IPS-20b (cell line): ENCODE results near the gene SF3A2.

ENCODE experiments used
- H3K27ac ChIP-seq: one replicate; pipeline ENCODE4 v1.5.1; 2013; ENCODE audit warnings: low read length
- H3K27me3 ChIP-seq: 2 replicates; pipeline ENCODE4 v1.6.1; 2013; ENCODE audit warnings: mild to moderate bottlenecking, low read length, inconsistent platforms; ENCODE audit not compliant: insufficient read depth
- H3K36me3 ChIP-seq: 2 replicates; pipeline ENCODE4 v1.6.1; 2013; ENCODE audit warnings: low read depth, mild to moderate bottlenecking, inconsistent platforms, low read length, moderate library complexity; ENCODE audit not compliant: insufficient read depth
- H3K4me1 ChIP-seq: 2 replicates; pipeline ENCODE4 v1.6.1; 2013; ENCODE audit warnings: mild to moderate bottlenecking, control low read depth, inconsistent platforms, low read length, moderate library complexity; ENCODE audit not compliant: insufficient read depth
- H3K4me3 ChIP-seq: 2 replicates; pipeline ENCODE4 v1.5.1; 2013; ENCODE audit warnings: mild to moderate bottlenecking, low read length, inconsistent platforms
- H3K9ac ChIP-seq: 2 replicates; pipeline ENCODE4 v1.6.1; 2013; ENCODE audit warnings: low read depth, mild to moderate bottlenecking, inconsistent platforms, low read length, moderate library complexity
- H3K9me3 ChIP-seq: 2 replicates; pipeline ENCODE4 v1.6.1; 2013; ENCODE audit warnings: mild to moderate bottlenecking, low read depth, low read length, inconsistent platforms; ENCODE audit not compliant: insufficient read depth

The SF3A2 gene

DNA sequence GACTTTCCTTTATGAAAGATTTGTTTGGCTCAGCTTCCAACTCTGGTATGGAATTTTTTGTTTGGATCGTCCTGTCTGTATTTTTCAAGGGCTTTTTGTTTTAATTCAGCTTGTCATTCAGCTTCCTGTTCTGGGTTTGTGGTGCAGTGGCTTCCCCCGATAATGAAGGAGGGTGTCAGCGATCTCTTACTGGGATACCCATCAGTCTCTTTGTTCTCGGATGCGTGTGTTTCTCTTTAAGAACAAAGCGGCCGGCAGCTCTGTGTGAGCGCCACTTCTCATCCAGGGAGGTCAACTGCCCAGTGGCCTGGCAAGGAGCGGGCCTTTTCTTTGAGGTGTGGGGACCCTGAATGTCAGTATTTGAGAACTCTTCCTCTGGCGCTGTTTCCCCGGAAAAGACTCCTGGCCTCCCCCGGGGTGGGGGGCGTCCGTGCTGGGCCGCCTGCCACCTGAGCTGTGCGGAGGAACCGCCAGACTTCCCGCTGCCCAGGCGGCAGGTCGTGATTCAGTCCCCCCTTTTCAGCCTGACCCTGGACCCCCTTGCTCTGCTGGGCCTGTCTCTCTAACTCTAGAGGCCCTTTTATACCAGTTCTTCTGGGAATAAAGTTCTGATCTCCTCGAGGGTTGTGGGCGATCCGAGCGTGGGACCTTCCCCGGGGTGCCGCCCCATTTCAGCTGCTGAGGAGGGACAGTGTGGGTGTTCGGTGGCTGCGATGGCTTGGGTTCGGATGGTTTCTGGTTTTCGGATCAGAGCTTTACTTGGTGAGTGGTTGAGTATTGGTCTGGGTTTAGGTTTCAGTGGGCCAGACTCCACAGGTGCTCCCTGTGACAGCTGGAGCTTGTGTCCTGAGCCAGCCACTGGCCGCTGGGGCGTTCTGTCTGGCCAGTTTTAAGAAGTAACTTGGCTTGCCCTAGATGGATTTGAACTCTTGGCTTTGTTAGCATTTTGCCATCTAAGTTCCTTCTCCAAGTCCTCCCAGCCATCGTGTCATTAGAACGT is 3.4 kb downstream of the SF3A2 start:
- H3K27ac ChIP-seq = no peak overlapping the region
- H3K9ac ChIP-seq = peak overlapping the region; percentile 94

DNA sequence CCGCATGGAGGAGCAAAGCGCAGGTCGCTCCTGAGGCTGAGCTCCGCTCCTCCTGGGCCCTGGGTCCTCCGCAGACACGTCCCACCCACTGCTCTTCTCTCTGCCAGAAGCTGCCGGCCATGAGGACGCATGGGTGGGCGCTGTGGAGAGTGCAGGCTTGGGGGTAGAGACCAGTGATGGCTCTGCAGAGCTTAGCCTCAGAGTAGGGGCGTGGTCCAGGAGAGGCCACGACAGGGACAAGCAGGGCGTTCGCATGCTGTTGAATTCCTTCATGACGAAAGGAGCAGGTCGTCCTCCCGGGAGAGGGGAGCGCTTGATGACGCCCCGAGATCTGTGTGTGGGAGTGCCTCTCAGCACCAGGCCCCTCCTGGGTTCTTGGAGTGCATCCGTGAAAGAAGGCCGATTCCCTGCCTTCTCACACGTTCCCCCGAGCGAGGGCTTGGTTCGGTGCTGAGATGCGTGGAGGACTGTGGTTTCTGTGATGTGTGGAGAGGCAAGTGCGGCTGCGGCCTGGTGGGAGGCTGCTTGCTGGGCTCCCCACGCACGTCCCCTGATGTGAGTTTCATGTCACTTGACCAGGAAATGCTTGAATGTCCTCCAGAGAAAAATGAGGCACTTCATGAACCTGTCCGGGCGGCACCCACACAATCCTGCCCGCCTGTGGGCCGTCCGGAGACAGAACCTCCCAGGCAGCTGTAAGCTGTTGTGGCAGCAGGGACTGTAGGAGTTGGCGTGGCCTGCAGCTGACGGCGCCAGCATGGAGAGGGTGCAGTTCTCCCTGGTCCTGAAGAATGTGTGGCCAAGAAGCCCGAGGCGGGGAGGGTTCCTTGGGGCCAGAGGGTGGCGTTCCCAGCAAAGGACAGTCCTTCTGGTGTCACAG is 4.5 kb downstream of the SF3A2 start:
- H3K27ac ChIP-seq = no peak overlapping the region
- H3K27me3 ChIP-seq = no peaks in the 10 kb centered on the region
- peaks cover 64% of the 10 kb centered on the region for H3K36me3 ChIP-seq
- peak overlapping the region; percentile 94 for H3K9ac ChIP-seq
- peaks cover 21% of the 10 kb centered on the region for H3K4me1 ChIP-seq
- H3K4me3 ChIP-seq = 0 out of 2 replicates have a peak overlapping the region, but pooled peaks have one; percentile 92
- no peaks in the 10 kb centered on the region for H3K9me3 ChIP-seq

More for the DNA sequence above, 3.4 kb downstream of the SF3A2 start:
- peaks cover 53% of the 10 kb centered on the region for H3K36me3 ChIP-seq
- peaks cover 21% of the 10 kb centered on the region for H3K4me1 ChIP-seq
- peak overlapping the region; percentile 92 for H3K4me3 ChIP-seq
- H3K9me3 ChIP-seq = no peaks in the 10 kb centered on the region
- H3K27me3 ChIP-seq = no peaks in the 10 kb centered on the region

DNA sequence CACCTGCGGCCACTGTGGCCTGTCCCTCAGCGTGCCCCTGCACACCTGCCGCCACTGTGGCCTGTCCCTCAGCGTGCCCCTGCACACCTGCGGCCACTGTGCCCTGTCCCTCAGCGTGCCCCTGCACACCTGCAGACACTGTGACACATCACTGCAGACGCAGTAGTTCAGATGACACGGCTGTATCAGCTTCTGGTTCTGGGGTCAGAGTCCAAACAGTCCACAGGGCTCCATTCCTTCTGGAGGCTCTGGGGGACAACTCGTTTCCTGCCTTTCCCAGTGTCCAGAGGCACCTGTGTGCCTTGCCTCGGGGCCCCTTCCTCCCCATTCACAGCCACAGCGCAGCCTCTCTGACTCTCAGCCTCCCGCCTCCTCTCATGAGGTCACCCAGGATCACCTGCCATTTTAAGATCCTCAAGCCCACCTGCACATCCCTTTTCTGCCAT is 5.5 kb downstream of the SF3A2 start:
- Histone ChIP-seq H3K4me3 (no peak overlapping the region), H3K4me1 (peaks cover 21% of the 10 kb centered on the region), H3K27me3 (no peaks in the 10 kb centered on the region), H3K27ac (no peak overlapping the region), H3K36me3 (peaks cover 74% of the 10 kb centered on the region), H3K9ac (no peak overlapping the region), H3K9me3 (no peaks in the 10 kb centered on the region)

GRCh38 chr19:2242816-2243215 is 6.2 kb downstream of the SF3A2 start:
- H3K27ac ChIP-seq = no peak overlapping the region
- H3K27me3 ChIP-seq = no peaks in the 10 kb centered on the region
- H3K9ac ChIP-seq = no peak overlapping the region
- H3K4me1 ChIP-seq = peaks cover 21% of the 10 kb centered on the region
- H3K4me3 ChIP-seq = no peak overlapping the region
- no peaks in the 10 kb centered on the region for H3K9me3 ChIP-seq
- peaks cover 78% of the 10 kb centered on the region for H3K36me3 ChIP-seq

DNA sequence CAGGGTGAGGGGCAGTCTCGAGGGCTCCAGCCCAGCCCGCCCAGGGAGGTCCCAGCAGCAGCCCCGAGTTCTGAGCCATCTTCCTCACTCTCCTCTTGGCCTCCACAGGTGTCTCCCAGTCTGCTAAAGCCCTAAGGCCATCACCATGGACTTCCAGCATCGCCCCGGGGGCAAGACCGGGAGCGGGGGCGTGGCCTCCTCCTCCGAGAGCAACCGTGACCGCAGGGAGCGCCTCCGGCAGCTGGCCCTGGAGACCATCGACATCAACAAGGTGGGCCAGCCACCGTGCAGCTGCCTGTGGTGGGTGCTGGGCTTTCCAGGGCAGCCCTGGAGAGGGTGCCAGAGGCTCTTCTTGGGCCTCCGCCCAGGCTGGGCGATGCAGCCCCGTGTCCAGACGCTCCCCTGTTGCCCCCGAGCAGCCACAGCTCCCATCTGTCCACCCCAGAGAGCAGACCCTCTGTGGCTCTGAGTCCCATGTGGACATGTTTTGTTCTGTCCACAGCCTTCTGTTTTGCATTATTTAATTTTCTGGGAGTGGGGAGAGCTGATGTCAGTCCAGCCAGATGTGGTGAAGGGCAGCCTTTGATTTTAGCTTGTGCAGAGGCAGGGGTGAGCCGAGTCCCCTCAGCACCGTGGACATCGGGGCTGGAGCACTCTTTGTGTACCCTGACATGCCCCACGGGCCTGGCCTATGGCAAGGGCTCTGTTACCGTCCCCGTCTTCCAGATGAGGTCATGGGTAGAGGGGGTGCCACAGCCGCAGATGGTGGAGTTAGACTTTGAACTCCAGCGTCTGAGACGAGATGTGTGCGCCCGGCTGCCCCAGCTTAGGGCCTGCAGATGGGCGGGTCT is 6.9 kb downstream of the SF3A2 start:
- peaks cover 71% of the 10 kb centered on the region for H3K36me3 ChIP-seq
- no peaks in the 10 kb centered on the region for H3K9me3 ChIP-seq
- no peak overlapping the region for H3K27ac ChIP-seq
- peaks cover 16% of the 10 kb centered on the region for H3K4me1 ChIP-seq
- no peaks in the 10 kb centered on the region for H3K27me3 ChIP-seq
- no peak overlapping the region for H3K4me3 ChIP-seq
- no peak overlapping the region for H3K9ac ChIP-seq

- peaks cover 69% of the 10 kb centered on the region for H3K36me3 ChIP-seq
- no peaks in the 10 kb centered on the region; the same call in 1 of the 2 replicates for H3K27me3 ChIP-seq
- no peak overlapping the region for H3K9ac ChIP-seq
- H3K4me1 ChIP-seq = peaks cover 12% of the 10 kb centered on the region
- no peak overlapping the region for H3K27ac ChIP-seq
- H3K9me3 ChIP-seq = no peaks in the 10 kb centered on the region
- no peak overlapping the region for H3K4me3 ChIP-seq
Observed at GRCh38 chr19:2244125-2244411, 7.4 kb downstream of the SF3A2 start.

GRCh38 chr19:2244486-2244885 is 7.9 kb downstream of the SF3A2 start:
- no peaks in the 10 kb centered on the region for H3K9me3 ChIP-seq
- no peak overlapping the region for H3K9ac ChIP-seq
- H3K27me3 ChIP-seq = no peaks in the 10 kb centered on the region; the same call in 1 of the 2 replicates
- no peak overlapping the region for H3K4me3 ChIP-seq
- H3K4me1 ChIP-seq = peaks cover 9% of the 10 kb centered on the region
- peaks cover 69% of the 10 kb centered on the region for H3K36me3 ChIP-seq
- H3K27ac ChIP-seq = no peak overlapping the region

- no peak overlapping the region for H3K9ac ChIP-seq
- H3K27me3 ChIP-seq = peaks cover 6% of the 10 kb centered on the region; the same call in 1 of the 2 replicates
- no peak overlapping the region for H3K27ac ChIP-seq
- H3K4me1 ChIP-seq = peaks cover 4% of the 10 kb centered on the region; the same call in 1 of the 2 replicates
- no peaks in the 10 kb centered on the region for H3K9me3 ChIP-seq
- no peak overlapping the region for H3K4me3 ChIP-seq
- peaks cover 69% of the 10 kb centered on the region for H3K36me3 ChIP-seq
Observed at GRCh38 chr19:2245273-2245672, 8.6 kb downstream of the SF3A2 start.

GRCh38 chr19:2246014-2246620 is 9.5 kb downstream of the SF3A2 start:
- no peaks in the 10 kb centered on the region; the same call in 1 of the 2 replicates for H3K4me1 ChIP-seq
- peaks cover 15% of the 10 kb centered on the region; the same call in 1 of the 2 replicates for H3K27me3 ChIP-seq
- H3K9me3 ChIP-seq = no peaks in the 10 kb centered on the region
- no peak overlapping the region for H3K9ac ChIP-seq
- no peak overlapping the region for H3K4me3 ChIP-seq
- no peak overlapping the region for H3K27ac ChIP-seq
- H3K36me3 ChIP-seq = peaks cover 62% of the 10 kb centered on the region

DNA sequence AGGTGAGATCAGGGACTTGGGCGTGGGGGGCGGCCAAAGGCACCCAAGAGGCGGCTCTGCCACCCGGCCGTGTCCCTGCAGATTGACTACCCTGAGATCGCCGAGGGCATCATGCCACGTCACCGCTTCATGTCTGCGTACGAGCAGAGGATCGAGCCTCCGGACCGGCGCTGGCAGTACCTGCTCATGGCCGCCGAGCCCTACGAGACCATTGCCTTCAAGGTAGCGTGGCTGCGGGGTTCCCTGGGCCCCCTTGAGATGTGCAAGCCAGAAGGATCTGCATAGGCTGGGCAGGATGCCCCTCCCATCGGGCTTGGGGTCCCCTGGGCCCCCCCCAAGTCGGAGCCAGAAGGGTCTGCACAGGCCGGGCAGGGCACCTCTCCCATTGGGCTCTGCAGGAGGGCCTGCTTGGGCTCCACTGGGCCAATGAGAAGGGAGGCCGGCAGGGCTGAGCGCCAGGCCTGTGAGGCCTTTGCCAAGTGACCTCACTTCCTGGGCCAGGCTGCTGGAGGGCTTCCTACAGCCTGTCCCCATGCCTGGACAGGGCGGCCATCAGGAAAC is 10.3 kb downstream of the SF3A2 start:
- Histone ChIP-seq H3K9me3 (no peaks in the 10 kb centered on the region), H3K4me1 (no peaks in the 10 kb centered on the region), H3K9ac (no peak overlapping the region), H3K4me3 (no peak overlapping the region), H3K27ac (no peak overlapping the region), H3K27me3 (peaks cover 22% of the 10 kb centered on the region; the same call in 1 of the 2 replicates), H3K36me3 (peaks cover 57% of the 10 kb centered on the region)
